Left lung (tissue), 10 donors: ENCODE data around the gene SH3BP5L. TPM values are rescaled to one million over a fixed set of nuclear protein-coding genes. Genes with fewer than 3 reads are reported as not detected.

Experiments
- ATAC-seq: fragments of 200-7000 bp; cut with Tn5 transposase; one replicate; pipeline ENCODE4 v1.9.1; 2020; ENCODE audit warnings: moderate library complexity
- DNase-seq, 4 donors: peaks; one replicate each; pipeline ENCODE4 v3.0.0-alpha.2; 2013 to 2020
- H3K27ac ChIP-seq, 2 donors: fragments of 200-600 bp; sonication (generic) in 1 of 2; one replicate each; pipeline versions ENCODE4 v1.5.0 to v1.8.0; 2020 to 2021
- H3K27me3 ChIP-seq, 2 donors: fragments of 200-600 bp; sonication (generic) in 1 of 2; one replicate each; pipeline versions ENCODE4 v1.5.0 to v1.8.0; 2020 to 2021
- H3K36me3 ChIP-seq, 2 donors: fragments of 200-600 bp; sonication (generic) in 1 of 2; one replicate each; pipeline versions ENCODE4 v1.5.0 to v1.8.0; 2020 to 2021
- H3K4me1 ChIP-seq, 2 donors: fragments of 200-600 bp; one replicate each; pipeline ENCODE4 v1.8.0; 2021
- H3K4me3 ChIP-seq, 2 donors: fragments of 200-600 bp; sonication (generic) in 1 of 2; one replicate each; pipeline versions ENCODE4 v1.5.0 to v1.8.0; 2020 to 2021; ENCODE audit warnings: mild to moderate bottlenecking in 1 of 2
- H3K9me3 ChIP-seq, 2 donors: fragments of 200-600 bp; sonication (generic) in 1 of 2; one replicate each; pipeline versions ENCODE4 v1.5.0 to v1.8.0; 2020 to 2021
- intact Hi-C, 2 donors: fragments of 100-400 bp; cut with DNase I; formaldehyde crosslinking; loops; one replicate each; pipeline versions ENCODE4 v1.11.2 to v1.14.2; 2022
- polyA plus RNA-seq, 6 donors: library from polyadenylated mRNA; unstranded; fragments of 120-200 nt; gene quantifications; one replicate each; pipeline ENCODE4 v1.2.1, GENCODE V29; 2013; ENCODE audit not compliant: insufficient read length in 6 of 6
- total RNA-seq, 2 donors: library from RNA; stranded (reverse); fragmentation: NEBNext Ultra II Directional; extraction: Animal tissue kit (Norgen Biotek cat#: 25700); gene quantifications; one replicate each; pipeline ENCODE4 v1.2.1, GENCODE V29; 2021
- TF ChIP-seq, protein P1 (sequence below), 2 donors: fragments of 200-600 bp; sonication (generic) in 1 of 2; IDR thresholded peaks; one replicate each; pipeline versions ENCODE4 v1.5.0 to v1.8.0; 2021; ENCODE audit warnings: antibody characterized with exemption in 2 of 2
- donor health status: DM: no; HTN: yes; CAD: no.
- donor health status: DM: no; HTN: no; CAD: no.

SH3BP5L gene
- total and polyA plus RNA-seq, 8 donors, result 23.0 to 26.5 (median 23.9) TPM

GRCh38 chr1:248810727-248811513 is 14.8 kb downstream of the SH3BP5L start:
- no peaks in the 10 kb centered on the region for H3K9me3 ChIP-seq
- H3K4me3 ChIP-seq, result no peak overlapping the region
- intact Hi-C loops, result no loop called here
- peaks cover 0 to 41% of the 10 kb centered on the region in 2 donors for H3K4me1 ChIP-seq
- H3K36me3 ChIP-seq, result peaks cover 0 to 51% of the 10 kb centered on the region in 2 donors
- DNase-seq (no peak), ATAC-seq (no peak)
- H3K27me3 ChIP-seq, result no peaks in the 10 kb centered on the region
- TF ChIP-seq, protein P1, sequence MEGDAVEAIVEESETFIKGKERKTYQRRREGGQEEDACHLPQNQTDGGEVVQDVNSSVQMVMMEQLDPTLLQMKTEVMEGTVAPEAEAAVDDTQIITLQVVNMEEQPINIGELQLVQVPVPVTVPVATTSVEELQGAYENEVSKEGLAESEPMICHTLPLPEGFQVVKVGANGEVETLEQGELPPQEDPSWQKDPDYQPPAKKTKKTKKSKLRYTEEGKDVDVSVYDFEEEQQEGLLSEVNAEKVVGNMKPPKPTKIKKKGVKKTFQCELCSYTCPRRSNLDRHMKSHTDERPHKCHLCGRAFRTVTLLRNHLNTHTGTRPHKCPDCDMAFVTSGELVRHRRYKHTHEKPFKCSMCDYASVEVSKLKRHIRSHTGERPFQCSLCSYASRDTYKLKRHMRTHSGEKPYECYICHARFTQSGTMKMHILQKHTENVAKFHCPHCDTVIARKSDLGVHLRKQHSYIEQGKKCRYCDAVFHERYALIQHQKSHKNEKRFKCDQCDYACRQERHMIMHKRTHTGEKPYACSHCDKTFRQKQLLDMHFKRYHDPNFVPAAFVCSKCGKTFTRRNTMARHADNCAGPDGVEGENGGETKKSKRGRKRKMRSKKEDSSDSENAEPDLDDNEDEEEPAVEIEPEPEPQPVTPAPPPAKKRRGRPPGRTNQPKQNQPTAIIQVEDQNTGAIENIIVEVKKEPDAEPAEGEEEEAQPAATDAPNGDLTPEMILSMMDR (IDR thresholded peaks at IDR 0.05), result no peak
- peak overlapping the region in 1 of 2 donors; percentile 29 for H3K27ac ChIP-seq

DNA sequence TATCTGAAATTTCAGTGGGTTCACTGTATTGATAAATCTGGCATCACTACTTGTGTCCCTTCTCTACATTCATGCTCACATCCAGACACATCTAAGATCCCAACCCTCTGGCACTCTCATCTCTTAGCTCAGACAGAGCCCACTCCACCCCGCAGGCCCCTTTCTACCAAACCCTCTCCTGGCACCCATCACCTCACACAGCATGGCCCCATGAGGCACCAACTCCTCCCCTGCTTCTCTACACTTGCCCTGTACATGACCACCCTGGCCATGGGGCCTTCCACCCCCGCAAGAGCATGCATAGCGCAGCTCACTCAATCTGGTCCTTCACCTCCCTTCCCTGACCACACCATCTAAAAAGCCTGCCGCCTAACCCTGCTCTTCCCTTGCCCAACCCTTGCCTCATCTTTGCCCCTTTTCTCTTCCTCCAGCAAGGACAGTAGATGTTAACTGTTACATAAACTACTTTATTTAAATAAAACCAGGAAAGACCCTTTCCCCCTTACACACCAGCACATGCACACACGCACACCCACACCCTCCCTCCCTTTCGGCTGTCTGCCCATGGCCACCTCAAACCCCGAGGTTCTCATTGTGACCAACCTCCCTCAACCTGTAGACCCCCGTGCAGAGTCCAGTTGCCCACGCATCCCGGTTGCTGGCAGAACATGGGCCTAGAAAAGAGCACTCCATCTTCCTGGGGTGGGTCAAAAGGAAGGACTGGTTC is 15.6 kb downstream of the SH3BP5L start:
- intact Hi-C loops, result loop anchor here in 1 of 2 donors (5.0 kb wide), 1 partner anchor 183 kb away; no protein-coding TSS in a partner anchor
- Histone ChIP-seq H3K9me3 (no peaks in the 10 kb centered on the region), H3K4me3 (no peak overlapping the region), H3K4me1 (peaks cover 0 to 47% of the 10 kb centered on the region in 2 donors), H3K27ac (peak overlapping the region in 1 of 2 donors; percentile 29), H3K36me3 (peaks cover 0 to 44% of the 10 kb centered on the region in 2 donors), H3K27me3 (no peaks in the 10 kb centered on the region)
- ATAC-seq (no peak), DNase-seq (no peak)
- TF ChIP-seq, protein P1 (IDR thresholded peaks at IDR 0.05), result no peak

- Histone ChIP-seq H3K4me1 (peaks cover 0 to 59% of the 10 kb centered on the region in 2 donors), H3K4me3 (no peak overlapping the region), H3K27me3 (no peaks in the 10 kb centered on the region), H3K9me3 (no peaks in the 10 kb centered on the region), H3K27ac (no peak overlapping the region), H3K36me3 (peaks cover 0 to 31% of the 10 kb centered on the region in 2 donors)
- DNase-seq, result no peak
- TF ChIP-seq, protein P1 (IDR thresholded peaks at IDR 0.05), result no peak
- intact Hi-C loops, result loop anchor here in 1 of 2 donors (5.0 kb wide), 1 partner anchor 182 kb away; no protein-coding TSS in a partner anchor
- ATAC-seq, result no peak
Measured at GRCh38 chr1:248808876-248809275, 16.8 kb downstream of the SH3BP5L start.

DNA sequence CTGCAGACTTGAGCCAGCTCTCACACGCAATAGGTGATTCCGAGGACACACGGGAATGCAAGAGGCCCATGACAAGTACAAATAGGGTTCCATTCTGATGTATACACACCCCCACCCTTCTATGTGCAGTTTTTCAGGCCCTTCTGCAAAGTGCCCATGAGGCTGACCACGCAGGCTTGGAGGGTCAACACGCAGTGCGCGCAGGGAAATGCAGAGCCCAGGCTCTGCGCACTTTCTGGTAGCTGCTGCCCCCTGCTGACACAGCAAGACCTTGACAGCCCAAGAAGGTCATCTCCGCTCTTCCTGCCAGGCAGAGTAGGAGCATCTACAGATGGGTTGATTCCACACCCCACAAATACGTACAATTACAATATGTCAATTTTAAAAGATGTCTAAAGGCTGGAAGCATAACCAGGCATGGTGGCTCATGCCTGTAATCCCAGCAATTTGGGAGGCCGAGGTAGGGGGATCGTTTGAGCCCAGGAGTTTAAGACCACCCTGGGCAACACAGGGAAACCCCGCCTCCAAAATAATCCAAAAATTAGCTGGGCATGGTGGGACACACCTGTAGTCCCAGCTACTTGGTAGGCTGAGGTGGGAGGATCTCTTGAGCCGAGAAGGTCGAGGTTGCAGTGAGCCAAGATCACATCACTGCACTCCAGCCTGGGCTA is 18.5 kb downstream of the SH3BP5L start:
- ATAC-seq (peak; percentile 85), DNase-seq (peak; percentile 6 to 90 (median 49))
- intact Hi-C loops, result loop anchor here in 1 of 2 donors (5.0 kb wide), 1 partner anchor 180 kb away; no protein-coding TSS in a partner anchor
- Histone ChIP-seq H3K9me3 (no peaks in the 10 kb centered on the region), H3K4me3 (no peak overlapping the region), H3K27ac (peak overlapping the region in 1 of 2 donors; percentile 15), H3K27me3 (no peaks in the 10 kb centered on the region), H3K36me3 (peaks cover 0 to 14% of the 10 kb centered on the region in 2 donors), H3K4me1 (peaks cover 0 to 63% of the 10 kb centered on the region in 2 donors)
- TF ChIP-seq, protein P1 (IDR thresholded peaks at IDR 0.05), result peak; percentile 75 to 78
